OCI-LY1 (cell line): ENCODE data around the gene SMARCD2.

Experiments
- CTCF ChIP-seq: fragments of 200-600 bp; sonication (generic), shearing (Covaris generic); IDR thresholded peaks from 2 replicates; pipeline ENCODE4 v1.5.1; 2017; ENCODE audit warnings: mild to moderate bottlenecking, antibody characterized with exemption, low read length, moderate library complexity, mixed read lengths
- EZH2 ChIP-seq: fragments of 200-600 bp; sonication (generic), shearing (Covaris generic); IDR thresholded peaks from 2 replicates; pipeline ENCODE4 v1.8.0; 2017; ENCODE audit warnings: borderline replicate concordance, mixed run types, mild to moderate bottlenecking, antibody characterized with exemption, low read length, moderate library complexity, mixed read lengths

- TF ChIP-seq CTCF (no peak), EZH2 (no peak)
Observed at GRCh38 chr17:63817736-63818385, 24.6 kb downstream of the SMARCD2 start.
